ENCODE data around the gene UFSP2.

The UFSP2 gene

GRCh38 chr4:185411849-185412248 is 13.9 kb downstream of the UFSP2 start:
- no peak for TF ChIP-seq CTCF (conservative IDR thresholded peaks at IDR 0.05; ENCODE audit: low read length)
- DNase-seq (ENCODE audit: low read depth) = no peak
- H3K4me3 ChIP-seq (ENCODE audit: low read length) = no peak overlapping the region

- no peak for TF ChIP-seq CTCF (conservative IDR thresholded peaks at IDR 0.05; ENCODE audit: low read length)
- DNase-seq (ENCODE audit: low read depth) = no peak
- no peak overlapping the region for H3K4me3 ChIP-seq (ENCODE audit: low read length)
Observed at GRCh38 chr4:185408432-185408831, 17.3 kb downstream of the UFSP2 start.

- no peak for DNase-seq (ENCODE audit: low read depth)
- TF ChIP-seq CTCF (conservative IDR thresholded peaks at IDR 0.05; ENCODE audit: low read length) = no peak
- no peak overlapping the region for H3K4me3 ChIP-seq (ENCODE audit: low read length)
Observed at GRCh38 chr4:185405296-185405999, 20.3 kb downstream of the UFSP2 start.

- DNase-seq (ENCODE audit: low read depth) = no peak
- no peak for TF ChIP-seq CTCF (conservative IDR thresholded peaks at IDR 0.05; ENCODE audit: low read length)
- H3K4me3 ChIP-seq (ENCODE audit: low read length) = no peak overlapping the region
Observed at GRCh38 chr4:185404031-185404430, 21.7 kb downstream of the UFSP2 start.

- DNase-seq (ENCODE audit: low read depth) = no peak
- no peak overlapping the region for H3K4me3 ChIP-seq (ENCODE audit: low read length)
- TF ChIP-seq CTCF (conservative IDR thresholded peaks at IDR 0.05; ENCODE audit: low read length) = no peak
Observed at GRCh38 chr4:185399466-185399865, 26.3 kb downstream of the UFSP2 start.

GRCh38 chr4:185398618-185399017 is 27.1 kb downstream of the UFSP2 start:
- no peak overlapping the region for H3K4me3 ChIP-seq (ENCODE audit: low read length)
- TF ChIP-seq CTCF (conservative IDR thresholded peaks at IDR 0.05; ENCODE audit: low read length) = no peak

GRCh38 chr4:185396724-185397385 is 28.9 kb downstream of the UFSP2 start, which contains the start of gene ANKRD37:
TSS of gene ANKRD37 (plus strand) at chr4:185396841. CDS start at chr4:185396924, 83 bp downstream.
- DNase-seq (ENCODE audit: low read depth) = peak; percentile 38
- H3K4me3 ChIP-seq (ENCODE audit: low read length) = peak within 1 kb of the TSS; percentile 84
- TF ChIP-seq CTCF (conservative IDR thresholded peaks at IDR 0.05; ENCODE audit: low read length) = 0 out of 2 replicates have a peak, but pooled peaks have one; percentile 15

More at GRCh38 chr4:185398618-185399017, 27.1 kb downstream of the UFSP2 start:
- no peak for DNase-seq (ENCODE audit: low read depth)
